ENCODE measurements around the gene GALM. TPM values are rescaled to one million over a fixed set of nuclear protein-coding genes. Genes with fewer than 3 reads are reported as not detected.

The GALM gene
- total and polyA plus RNA-seq, 10 of the 15 experiments (the other 5 are each of a cell fraction or from before 2014, with no cell fraction given) = 1.1 to 4.0 (median 1.7) TPM

GRCh38 chr2:38626326-38627035, 39.4 kb upstream of the GALM start:
- H3K4me1 ChIP-seq (ENCODE audit: control insufficient read depth, insufficient read depth, low read length) = no peaks in the 10 kb centered on the region
- H3K79me2 ChIP-seq (ENCODE audit: control insufficient read depth, insufficient read depth, low read length) = no peaks in the 10 kb centered on the region
- H2AFZ ChIP-seq (ENCODE audit: control insufficient read depth, low read depth, low read length) = no peak overlapping the region
- H4K20me1 ChIP-seq (ENCODE audit: control insufficient read depth, insufficient read depth) = no peaks in the 10 kb centered on the region
- RAD21 ChIA-PET (ENCODE audit: unreplicated experiment) = interaction anchor here (0.6 to 1.9 kb wide), 6 partner anchors 19 to 100 kb away, joined by 3 to 7 read pairs (median 3); no protein-coding TSS in a partner anchor
- H3K4me2 ChIP-seq (ENCODE audit: control insufficient read depth, insufficient read depth) = no peak overlapping the region
- CTCF ChIA-PET = interaction anchor here (0.8 to 3.5 kb wide), 9 partner anchors 10 to 794 kb away, joined by 3 to 14 read pairs (median 3); no protein-coding TSS in a partner anchor
- no peak overlapping the region for H3K27ac ChIP-seq (ENCODE audit: control insufficient read depth, insufficient read depth)
- intact Hi-C loops (cut with micrococcal nuclease; ENCODE audit: unreplicated experiment) (no loop called here), in situ Hi-C loops (cut with MboI) (no loop called here)
- no peak for FAIRE-seq
- DNase-seq (ENCODE audit: low read depth, low spot score) = no peak
- peaks cover 0 to 2% of the 10 kb centered on the region in 2 experiments; a peak in 1 of 4 replicates for H3K27me3 ChIP-seq (replicated peaks in 1 of 2; ENCODE audit: control insufficient read depth in 2 of 2, insufficient read depth in 2 of 2, low read length in 1 of 2)
- 0 out of 2 replicates have a peak, but pooled peaks have one; percentile 25 for TF ChIP-seq TCF7 (IDR thresholded peaks at IDR 0.05; ENCODE audit: borderline replicate concordance)
- no peak for TF ChIP-seq ZNF217 (IDR thresholded peaks at IDR 0.05)
- 59% methylated on average over 7 of the region's 7 CpGs for WGBS (ENCODE audit: insufficient coverage, insufficient replicate concordance, low lambda C conversion rate, missing lambda C conversion rate)
- H3K36me3 ChIP-seq (ENCODE audit: control insufficient read depth in 2 of 2, insufficient read depth in 2 of 2, low read length in 1 of 2) = no peaks in the 10 kb centered on the region
- H3K9me3 ChIP-seq (replicated peaks; ENCODE audit: control insufficient read depth, insufficient read depth, low read length) = peaks cover 3% of the 10 kb centered on the region; the same call in 2 of the 3 replicates
- no TSS peak for BruUV-seq (replicated peaks)
- no peak overlapping the region for H3K4me3 ChIP-seq
- SMC1A ChIA-PET (ENCODE audit: uncharacterized antibody, unreplicated experiment) = interaction anchor here (0.7 to 2.1 kb wide), 9 partner anchors 9 to 45 kb away, joined by 3 to 5 read pairs (median 5); no protein-coding TSS in a partner anchor
- POLR2A ChIA-PET = interaction anchor here (0.7 to 2.0 kb wide), 2 partner anchors 14 to 26 kb away, joined by 3 to 9 read pairs; no protein-coding TSS in a partner anchor
- no peak overlapping the region for H3K9ac ChIP-seq (ENCODE audit: control insufficient read depth, insufficient read depth, low read length)
- ATAC-seq = no peak

GRCh38 chr2:38627391-38627790, 38.5 kb upstream of the GALM start:
- Histone ChIP-seq H3K27me3 (replicated peaks in 1 of 2; ENCODE audit: control insufficient read depth in 2 of 2, insufficient read depth in 2 of 2, low read length in 1 of 2) (peaks cover 0 to 2% of the 10 kb centered on the region in 2 experiments; a peak in 1 of 4 replicates), H2AFZ (ENCODE audit: control insufficient read depth, low read depth, low read length) (no peak overlapping the region), H4K20me1 (ENCODE audit: control insufficient read depth, insufficient read depth) (no peaks in the 10 kb centered on the region), H3K4me2 (ENCODE audit: control insufficient read depth, insufficient read depth) (no peak overlapping the region), H3K9ac (ENCODE audit: control insufficient read depth, insufficient read depth, low read length) (no peak overlapping the region), H3K9me3 (replicated peaks; ENCODE audit: control insufficient read depth, insufficient read depth, low read length) (peaks cover 3% of the 10 kb centered on the region; the same call in 2 of the 3 replicates), H3K36me3 (ENCODE audit: control insufficient read depth in 2 of 2, insufficient read depth in 2 of 2, low read length in 1 of 2) (no peaks in the 10 kb centered on the region), H3K79me2 (ENCODE audit: control insufficient read depth, insufficient read depth, low read length) (no peaks in the 10 kb centered on the region), H3K4me1 (ENCODE audit: control insufficient read depth, insufficient read depth, low read length) (peaks cover 3% of the 10 kb centered on the region; the same call in 1 of the 2 replicates), H3K27ac (ENCODE audit: control insufficient read depth, insufficient read depth) (no peak overlapping the region), H3K4me3 (no peak overlapping the region)
- CTCF ChIA-PET = interaction anchor here (0.6 to 3.5 kb wide), 6 partner anchors 14 to 97 kb away, joined by 3 to 14 read pairs (median 3); no protein-coding TSS in a partner anchor
- FAIRE-seq (no peak), DNase-seq (ENCODE audit: low read depth, low spot score) (no peak), ATAC-seq (no peak)
- SMC1A ChIA-PET (ENCODE audit: uncharacterized antibody, unreplicated experiment) = interaction anchor here (1.1 to 2.1 kb wide), 5 partner anchors 15 to 46 kb away, joined by 4 to 5 read pairs (median 5); no protein-coding TSS in a partner anchor
- intact Hi-C loops (cut with micrococcal nuclease; ENCODE audit: unreplicated experiment) = no loop called here
- no peak for TF ChIP-seq BCLAF1 (IDR thresholded peaks at IDR 0.05)
- no peak for TF ChIP-seq JUNB (IDR thresholded peaks at IDR 0.05)
- no peak for TF ChIP-seq CEBPZ (IDR thresholded peaks at IDR 0.05; ENCODE audit: low read depth, low read length)
- no peak for TF ChIP-seq BRCA1 (IDR thresholded peaks at IDR 0.05; ENCODE audit: low read depth, low read length)
- RAD21 ChIA-PET (ENCODE audit: unreplicated experiment) = interaction anchor here (1.2 kb wide), 1 partner anchor 45 kb away, joined by 4 read pairs; no protein-coding TSS in a partner anchor
- no TSS peak for BruUV-seq (replicated peaks)
- in situ Hi-C loops (cut with MboI) = no loop called here
- WGBS (ENCODE audit: insufficient coverage, insufficient replicate concordance, low lambda C conversion rate, missing lambda C conversion rate) = 68% methylated on average over 4 of the region's 4 CpGs
- POLR2A ChIA-PET = interaction anchor here (0.7 to 1.1 kb wide), 3 partner anchors 15 to 25 kb away, joined by 3 read pairs; no protein-coding TSS in a partner anchor
